GM23338 (cell line): ENCODE measurements around the gene ABCA6. TPM values are rescaled to one million over a fixed set of nuclear protein-coding genes. Genes with fewer than 3 reads are reported as not detected.

Source experiments
- ATAC-seq: fragments of 200-7000 bp; cut with Tn5 transposase; 3 replicates; pipeline ENCODE4 v1.9.1; 2020
- DNase-seq: peaks from one replicate; pipeline ENCODE4 v3.0.0-alpha.2; 2015; ENCODE audit warnings: low spot score
- H2AFZ ChIP-seq: fragments of 200-600 bp; sonication (generic); 2 replicates; pipeline ENCODE4 v1.8.0; 2016; ENCODE audit warnings: antibody characterized with exemption, mild to moderate bottlenecking, moderate library complexity
- H3F3A ChIP-seq: fragments of 200-600 bp; sonication (generic); replicated peaks from 2 replicates; pipeline ENCODE4 v1.8.0; 2017; ENCODE audit warnings: antibody characterized with exemption, mixed run types, low read depth
- H3K27ac ChIP-seq: fragments of 200-600 bp; sonication (generic); 2 replicates; pipeline ENCODE4 v1.6.1; 2016; ENCODE audit warnings: low read depth
- H3K27me3 ChIP-seq: fragments of 200-600 bp; sonication (generic); 2 replicates; pipeline ENCODE4 v1.8.0; 2016; ENCODE audit warnings: mild to moderate bottlenecking, mixed run types, moderate library complexity; ENCODE audit not compliant: insufficient read depth
- H3K36me3 ChIP-seq: fragments of 200-600 bp; sonication (generic); 2 replicates; pipeline ENCODE4 v1.8.0; 2016; ENCODE audit warnings: mild to moderate bottlenecking; ENCODE audit not compliant: insufficient read depth
- H3K4me1 ChIP-seq: fragments of 200-600 bp; sonication (generic); 2 replicates; pipeline ENCODE4 v1.8.0; 2016; ENCODE audit warnings: mild to moderate bottlenecking, moderate library complexity; ENCODE audit not compliant: insufficient read depth
- H3K4me2 ChIP-seq: fragments of 200-600 bp; sonication (generic); 2 replicates; pipeline ENCODE4 v1.7.1; 2017; ENCODE audit warnings: mixed run types
- H3K4me3 ChIP-seq: fragments of 200-600 bp; sonication (generic); 2 replicates; pipeline ENCODE4 v1.6.1; 2016; ENCODE audit warnings: mixed run types
- H3K79me2 ChIP-seq: fragments of 200-600 bp; sonication (generic); replicated peaks from 2 replicates; pipeline ENCODE4 v1.8.0; 2017; ENCODE audit warnings: mild to moderate bottlenecking; ENCODE audit not compliant: insufficient read depth
- H3K9me2 ChIP-seq: fragments of 200-600 bp; sonication (generic); 2 replicates; pipeline ENCODE4 v1.8.0; 2017; ENCODE audit not compliant: insufficient read depth
- H4K20me1 ChIP-seq: fragments of 200-600 bp; sonication (generic); replicated peaks from 2 replicates; pipeline ENCODE4 v1.8.0; 2017; ENCODE audit warnings: mild to moderate bottlenecking; ENCODE audit not compliant: insufficient read depth
- H3K27ac Mint-ChIP-seq: 2 replicates; pipeline ENCODE4 v1.8.0; 2020; ENCODE audit warnings: inconsistent platforms, mild to moderate bottlenecking, moderate library complexity, mixed read lengths
- H3K27me3 Mint-ChIP-seq: 3 replicates; pipeline ENCODE4 v1.8.0; 2022; ENCODE audit warnings: low read depth, mild to moderate bottlenecking, moderate library complexity, mixed read lengths, inconsistent platforms; ENCODE audit not compliant: insufficient read depth, poor library complexity
- H3K36me3 Mint-ChIP-seq: 3 replicates; pipeline ENCODE4 v1.8.0; 2021; ENCODE audit warnings: low read depth, mild to moderate bottlenecking, inconsistent platforms, moderate library complexity, mixed read lengths
- H3K4me1 Mint-ChIP-seq: 3 replicates; pipeline ENCODE4 v1.8.0; 2020; ENCODE audit warnings: mild to moderate bottlenecking, inconsistent platforms, mixed read lengths
- H3K4me3 Mint-ChIP-seq: 3 replicates; pipeline ENCODE4 v1.8.0; 2021; ENCODE audit warnings: moderate library complexity, mild to moderate bottlenecking, inconsistent platforms, mixed read lengths
- H3K9me3 Mint-ChIP-seq: 3 replicates; pipeline ENCODE4 v1.8.0; 2020; ENCODE audit warnings: moderate library complexity, mild to moderate bottlenecking, inconsistent platforms, mixed read lengths
- EZH2 ChIP-seq: fragments of 200-600 bp; sonication (generic); IDR thresholded peaks from one replicate; pipeline ENCODE4 v1.8.0; 2017; ENCODE audit warnings: antibody characterized with exemption, mild to moderate bottlenecking, low read depth; ENCODE audit not compliant: unreplicated experiment
- JUNB ChIP-seq: IDR thresholded peaks from one replicate; pipeline ENCODE4 v1.6.1; 2016; ENCODE audit warnings: antibody characterized with exemption; ENCODE audit not compliant: unreplicated experiment
- NANOG ChIP-seq: IDR thresholded peaks from 2 replicates; pipeline ENCODE4 v1.6.1; 2016; ENCODE audit warnings: antibody characterized with exemption, borderline replicate concordance
- POLR2AphosphoS5 ChIP-seq: IDR thresholded peaks from 2 replicates; pipeline ENCODE4 v1.6.1; 2016; ENCODE audit warnings: antibody characterized with exemption, low read depth
- STAT1 ChIP-seq: IDR thresholded peaks from one replicate; pipeline ENCODE4 v1.6.1; 2016; ENCODE audit warnings: antibody characterized with exemption; ENCODE audit not compliant: unreplicated experiment
- ZNF114 ChIP-seq: fragments of 250-450 bp; sonication (Bioruptor Pico); IDR thresholded peaks from 2 replicates; pipeline ENCODE4 v1.5.0; 2020; ENCODE audit warnings: mild to moderate bottlenecking, moderate library complexity
- ZNF331 ChIP-seq: fragments of 250-450 bp; sonication (Bioruptor Pico); IDR thresholded peaks from 2 replicates; pipeline ENCODE4 v1.5.0; 2020; ENCODE audit warnings: low read depth, mild to moderate bottlenecking, moderate library complexity
- polyA plus RNA-seq: library from polyadenylated mRNA; unstranded; fragments of >200 nt; fragmentation: Nextera tagmentation; extraction: Ambion mirVana; gene quantifications from 2 replicates; pipeline ENCODE4 v1.2.1, GENCODE V29; 2016
- total RNA-seq: library from RNA; depleted of rRNA; stranded (reverse); fragments of >200 nt; shearing (Covaris generic); gene quantifications from 2 replicates; pipeline ENCODE4 v1.2.3, GENCODE V29; 2014
- TF ChIP-seq, protein P1 (sequence below): IDR thresholded peaks from one replicate; pipeline ENCODE4 v1.6.1; 2018; ENCODE audit warnings: antibody characterized with exemption; ENCODE audit not compliant: unreplicated experiment
- TF ChIP-seq, protein P2 (sequence below), 2 experiments: fragments of 200-600 bp in 1 of 2; sonication (generic) in 1 of 2; conservative IDR thresholded peaks; 2 replicates each; pipeline versions ENCODE4 v1.5.1 to v1.6.1; 2016 to 2017; ENCODE audit warnings: antibody characterized with exemption in 2 of 2, low read depth in 2 of 2, mild to moderate bottlenecking in 2 of 2, moderate library complexity in 1 of 2
- TF ChIP-seq, protein P3 (sequence below): fragments of 250-450 bp; sonication (Bioruptor Pico); IDR thresholded peaks from 2 replicates; pipeline ENCODE4 v1.5.0; 2020; ENCODE audit warnings: mild to moderate bottlenecking, moderate library complexity

Gene ABCA6
- total and polyA plus RNA-seq, 2 experiments from 2014 or later: not detected

DNA sequence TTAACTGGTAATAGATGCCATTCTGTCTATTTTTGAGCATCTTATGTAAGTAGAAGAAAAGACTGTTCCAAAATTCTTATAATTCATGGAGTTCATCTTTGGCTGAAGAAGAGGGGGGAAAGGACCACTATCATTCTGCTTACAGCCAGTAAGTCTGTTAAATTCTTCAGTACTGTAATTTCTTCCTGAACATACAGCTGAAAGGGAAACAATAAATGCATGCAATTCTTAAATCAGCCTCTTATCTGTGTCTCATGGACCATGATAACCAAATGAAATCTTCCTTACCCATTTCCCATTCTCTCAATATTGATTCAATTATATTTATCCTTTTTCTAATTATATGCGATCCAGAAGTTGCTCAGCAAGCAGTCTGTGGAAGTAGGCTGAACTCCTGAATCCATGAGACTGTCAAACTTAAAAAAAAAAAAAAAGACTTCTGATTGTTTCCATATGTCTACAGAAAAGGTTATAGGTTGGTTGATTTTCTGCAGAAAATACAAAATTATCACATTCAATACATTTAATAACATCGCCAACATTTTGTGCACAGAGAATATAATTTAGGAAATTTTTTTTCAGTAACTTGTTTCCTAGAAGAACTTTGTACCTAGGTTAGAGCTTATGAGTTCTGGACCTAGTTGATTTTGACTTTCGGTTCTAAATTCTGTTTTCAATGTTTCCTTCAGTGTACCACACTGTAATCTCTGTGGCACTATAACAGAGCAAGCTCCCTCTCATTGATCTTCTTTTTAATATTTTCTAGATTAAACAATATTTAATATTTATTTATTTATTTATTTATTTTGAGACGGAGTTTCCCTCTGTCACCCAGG, 79.8 kb downstream of the ABCA6 start (continued):
- TF ChIP-seq POLR2AphosphoS5 (no peak), NANOG (no peak), ZNF331 (CRISPR knock-in tag) (no peak), ZNF114 (CRISPR knock-in tag) (no peak), EZH2 (no peak)
- TF ChIP-seq, protein P1, sequence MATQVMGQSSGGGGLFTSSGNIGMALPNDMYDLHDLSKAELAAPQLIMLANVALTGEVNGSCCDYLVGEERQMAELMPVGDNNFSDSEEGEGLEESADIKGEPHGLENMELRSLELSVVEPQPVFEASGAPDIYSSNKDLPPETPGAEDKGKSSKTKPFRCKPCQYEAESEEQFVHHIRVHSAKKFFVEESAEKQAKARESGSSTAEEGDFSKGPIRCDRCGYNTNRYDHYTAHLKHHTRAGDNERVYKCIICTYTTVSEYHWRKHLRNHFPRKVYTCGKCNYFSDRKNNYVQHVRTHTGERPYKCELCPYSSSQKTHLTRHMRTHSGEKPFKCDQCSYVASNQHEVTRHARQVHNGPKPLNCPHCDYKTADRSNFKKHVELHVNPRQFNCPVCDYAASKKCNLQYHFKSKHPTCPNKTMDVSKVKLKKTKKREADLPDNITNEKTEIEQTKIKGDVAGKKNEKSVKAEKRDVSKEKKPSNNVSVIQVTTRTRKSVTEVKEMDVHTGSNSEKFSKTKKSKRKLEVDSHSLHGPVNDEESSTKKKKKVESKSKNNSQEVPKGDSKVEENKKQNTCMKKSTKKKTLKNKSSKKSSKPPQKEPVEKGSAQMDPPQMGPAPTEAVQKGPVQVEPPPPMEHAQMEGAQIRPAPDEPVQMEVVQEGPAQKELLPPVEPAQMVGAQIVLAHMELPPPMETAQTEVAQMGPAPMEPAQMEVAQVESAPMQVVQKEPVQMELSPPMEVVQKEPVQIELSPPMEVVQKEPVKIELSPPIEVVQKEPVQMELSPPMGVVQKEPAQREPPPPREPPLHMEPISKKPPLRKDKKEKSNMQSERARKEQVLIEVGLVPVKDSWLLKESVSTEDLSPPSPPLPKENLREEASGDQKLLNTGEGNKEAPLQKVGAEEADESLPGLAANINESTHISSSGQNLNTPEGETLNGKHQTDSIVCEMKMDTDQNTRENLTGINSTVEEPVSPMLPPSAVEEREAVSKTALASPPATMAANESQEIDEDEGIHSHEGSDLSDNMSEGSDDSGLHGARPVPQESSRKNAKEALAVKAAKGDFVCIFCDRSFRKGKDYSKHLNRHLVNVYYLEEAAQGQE: no peak
- TF ChIP-seq, protein P2, sequence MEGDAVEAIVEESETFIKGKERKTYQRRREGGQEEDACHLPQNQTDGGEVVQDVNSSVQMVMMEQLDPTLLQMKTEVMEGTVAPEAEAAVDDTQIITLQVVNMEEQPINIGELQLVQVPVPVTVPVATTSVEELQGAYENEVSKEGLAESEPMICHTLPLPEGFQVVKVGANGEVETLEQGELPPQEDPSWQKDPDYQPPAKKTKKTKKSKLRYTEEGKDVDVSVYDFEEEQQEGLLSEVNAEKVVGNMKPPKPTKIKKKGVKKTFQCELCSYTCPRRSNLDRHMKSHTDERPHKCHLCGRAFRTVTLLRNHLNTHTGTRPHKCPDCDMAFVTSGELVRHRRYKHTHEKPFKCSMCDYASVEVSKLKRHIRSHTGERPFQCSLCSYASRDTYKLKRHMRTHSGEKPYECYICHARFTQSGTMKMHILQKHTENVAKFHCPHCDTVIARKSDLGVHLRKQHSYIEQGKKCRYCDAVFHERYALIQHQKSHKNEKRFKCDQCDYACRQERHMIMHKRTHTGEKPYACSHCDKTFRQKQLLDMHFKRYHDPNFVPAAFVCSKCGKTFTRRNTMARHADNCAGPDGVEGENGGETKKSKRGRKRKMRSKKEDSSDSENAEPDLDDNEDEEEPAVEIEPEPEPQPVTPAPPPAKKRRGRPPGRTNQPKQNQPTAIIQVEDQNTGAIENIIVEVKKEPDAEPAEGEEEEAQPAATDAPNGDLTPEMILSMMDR (conservative IDR thresholded peaks at IDR 0.05; ENCODE audit: low read depth in 2 of 2): no peak

DNA sequence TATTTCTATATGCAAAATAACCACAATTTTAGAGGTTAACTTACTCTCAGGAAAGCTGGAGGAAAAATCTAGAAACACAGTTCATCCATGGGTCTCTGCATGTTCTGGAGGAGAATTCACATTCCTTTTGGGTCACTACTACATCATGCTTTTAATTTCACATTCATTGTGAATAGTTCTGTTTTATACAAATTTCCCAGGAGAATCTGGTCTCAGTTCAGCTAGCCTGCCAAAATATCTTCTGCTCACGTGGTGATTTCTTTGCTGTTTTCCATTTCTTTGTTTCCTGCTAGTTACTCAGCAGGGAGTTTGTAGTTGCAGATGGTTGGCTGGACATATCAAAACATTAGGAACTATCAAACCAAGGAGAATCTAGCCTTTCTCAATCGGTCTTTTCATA, 80.9 kb downstream of the ABCA6 start, which contains the start of gene ABCA9:
Gene ABCA9, minus strand, starts transcription at position 106 of the 400 bp plus-strand sequence. CDS start 9,801 bp downstream, outside the sequence.
- Histone ChIP-seq H3K4me2 (no peak within 1 kb of the TSS), H3F3A (no peaks in the 10 kb centered on the region), H3K9me2 (no peaks in the 10 kb centered on the region), H3K4me3 (no peak within 1 kb of the TSS), H3K4me1 (no peaks in the 10 kb centered on the region), H4K20me1 (no peaks in the 10 kb centered on the region), H3K27me3 (no peaks in the 10 kb centered on the region), H3K36me3 (no peaks in the 10 kb centered on the region), H3K27ac (no peak within 1 kb of the TSS), H3K79me2 (no peaks in the 10 kb centered on the region), H2AFZ (no peak within 1 kb of the TSS)
- H3K27ac Mint-ChIP-seq: no peak within 1 kb of the TSS
- no peak within 1 kb of the TSS for H3K4me3 Mint-ChIP-seq
- no peaks in the 10 kb centered on the region for H3K9me3 Mint-ChIP-seq
- no peaks in the 10 kb centered on the region for H3K27me3 Mint-ChIP-seq
- peaks cover 5% of the 10 kb centered on the region; the same call in 2 of the 3 replicates for H3K4me1 Mint-ChIP-seq
- DNase-seq: no peak
- no peak for ATAC-seq
- no peaks in the 10 kb centered on the region for H3K36me3 Mint-ChIP-seq
- TF ChIP-seq, protein P2 (conservative IDR thresholded peaks at IDR 0.05; ENCODE audit: low read depth in 2 of 2): no peak
- TF ChIP-seq, protein P3, sequence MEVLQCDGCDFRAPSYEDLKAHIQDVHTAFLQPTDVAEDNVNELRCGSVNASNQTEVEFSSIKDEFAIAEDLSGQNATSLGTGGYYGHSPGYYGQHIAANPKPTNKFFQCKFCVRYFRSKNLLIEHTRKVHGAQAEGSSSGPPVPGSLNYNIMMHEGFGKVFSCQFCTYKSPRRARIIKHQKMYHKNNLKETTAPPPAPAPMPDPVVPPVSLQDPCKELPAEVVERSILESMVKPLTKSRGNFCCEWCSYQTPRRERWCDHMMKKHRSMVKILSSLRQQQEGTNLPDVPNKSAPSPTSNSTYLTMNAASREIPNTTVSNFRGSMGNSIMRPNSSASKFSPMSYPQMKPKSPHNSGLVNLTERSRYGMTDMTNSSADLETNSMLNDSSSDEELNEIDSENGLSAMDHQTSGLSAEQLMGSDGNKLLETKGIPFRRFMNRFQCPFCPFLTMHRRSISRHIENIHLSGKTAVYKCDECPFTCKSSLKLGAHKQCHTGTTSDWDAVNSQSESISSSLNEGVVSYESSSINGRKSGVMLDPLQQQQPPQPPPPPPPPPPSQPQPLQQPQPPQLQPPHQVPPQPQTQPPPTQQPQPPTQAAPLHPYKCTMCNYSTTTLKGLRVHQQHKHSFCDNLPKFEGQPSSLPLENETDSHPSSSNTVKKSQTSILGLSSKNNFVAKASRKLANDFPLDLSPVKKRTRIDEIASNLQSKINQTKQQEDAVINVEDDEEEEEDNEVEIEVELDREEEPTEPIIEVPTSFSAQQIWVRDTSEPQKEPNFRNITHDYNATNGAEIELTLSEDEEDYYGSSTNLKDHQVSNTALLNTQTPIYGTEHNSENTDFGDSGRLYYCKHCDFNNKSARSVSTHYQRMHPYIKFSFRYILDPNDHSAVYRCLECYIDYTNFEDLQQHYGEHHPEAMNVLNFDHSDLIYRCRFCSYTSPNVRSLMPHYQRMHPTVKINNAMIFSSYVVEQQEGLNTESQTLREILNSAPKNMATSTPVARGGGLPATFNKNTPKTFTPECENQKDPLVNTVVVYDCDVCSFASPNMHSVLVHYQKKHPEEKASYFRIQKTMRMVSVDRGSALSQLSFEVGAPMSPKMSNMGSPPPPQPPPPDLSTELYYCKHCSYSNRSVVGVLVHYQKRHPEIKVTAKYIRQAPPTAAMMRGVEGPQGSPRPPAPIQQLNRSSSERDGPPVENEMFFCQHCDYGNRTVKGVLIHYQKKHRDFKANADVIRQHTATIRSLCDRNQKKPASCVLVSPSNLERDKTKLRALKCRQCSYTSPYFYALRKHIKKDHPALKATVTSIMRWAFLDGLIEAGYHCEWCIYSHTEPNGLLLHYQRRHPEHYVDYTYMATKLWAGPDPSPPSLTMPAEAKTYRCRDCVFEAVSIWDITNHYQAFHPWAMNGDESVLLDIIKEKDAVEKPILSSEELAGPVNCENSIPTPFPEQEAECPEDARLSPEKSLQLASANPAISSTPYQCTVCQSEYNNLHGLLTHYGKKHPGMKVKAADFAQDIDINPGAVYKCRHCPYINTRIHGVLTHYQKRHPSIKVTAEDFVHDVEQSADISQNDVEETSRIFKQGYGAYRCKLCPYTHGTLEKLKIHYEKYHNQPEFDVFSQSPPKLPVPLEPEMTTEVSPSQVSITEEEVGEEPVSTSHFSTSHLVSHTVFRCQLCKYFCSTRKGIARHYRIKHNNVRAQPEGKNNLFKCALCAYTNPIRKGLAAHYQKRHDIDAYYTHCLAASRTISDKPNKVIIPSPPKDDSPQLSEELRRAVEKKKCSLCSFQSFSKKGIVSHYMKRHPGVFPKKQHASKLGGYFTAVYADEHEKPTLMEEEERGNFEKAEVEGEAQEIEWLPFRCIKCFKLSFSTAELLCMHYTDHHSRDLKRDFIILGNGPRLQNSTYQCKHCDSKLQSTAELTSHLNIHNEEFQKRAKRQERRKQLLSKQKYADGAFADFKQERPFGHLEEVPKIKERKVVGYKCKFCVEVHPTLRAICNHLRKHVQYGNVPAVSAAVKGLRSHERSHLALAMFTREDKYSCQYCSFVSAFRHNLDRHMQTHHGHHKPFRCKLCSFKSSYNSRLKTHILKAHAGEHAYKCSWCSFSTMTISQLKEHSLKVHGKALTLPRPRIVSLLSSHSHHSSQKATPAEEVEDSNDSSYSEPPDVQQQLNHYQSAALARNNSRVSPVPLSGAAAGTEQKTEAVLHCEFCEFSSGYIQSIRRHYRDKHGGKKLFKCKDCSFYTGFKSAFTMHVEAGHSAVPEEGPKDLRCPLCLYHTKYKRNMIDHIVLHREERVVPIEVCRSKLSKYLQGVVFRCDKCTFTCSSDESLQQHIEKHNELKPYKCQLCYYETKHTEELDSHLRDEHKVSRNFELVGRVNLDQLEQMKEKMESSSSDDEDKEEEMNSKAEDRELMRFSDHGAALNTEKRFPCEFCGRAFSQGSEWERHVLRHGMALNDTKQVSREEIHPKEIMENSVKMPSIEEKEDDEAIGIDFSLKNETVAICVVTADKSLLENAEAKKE (CRISPR knock-in tag): no peak
- no peak for TF ChIP-seq JUNB
- TF ChIP-seq STAT1: no peak
- no peak for TF ChIP-seq ZNF331 (CRISPR knock-in tag)
